Subcutaneous adipose tissue (tissue), 4 donors: ENCODE measurements around the gene HDAC11. TPM values are rescaled to one million over a fixed set of nuclear protein-coding genes. Genes with fewer than 3 reads are reported as not detected.

Experiments
- small RNA-seq: library from RNA; depleted of rRNA; stranded (forward); fragments of <200 nt; gene quantifications from one replicate; pipeline ENCODE3, GENCODE V24; 2016
- total RNA-seq, 4 donors: library from RNA; depleted of rRNA; stranded (reverse); fragments of >200 nt; gene quantifications; one replicate each; pipeline ENCODE4 v1.1.0, GENCODE V29; 2016
- TF ChIP-seq, protein P1 (sequence below): fragments of 450-650 bp; IDR thresholded peaks from one replicate; pipeline ENCODE4 v1.5.1; 2016; ENCODE audit warnings: low read depth, mild to moderate bottlenecking, control low read depth, antibody characterized with exemption, moderate library complexity

Gene HDAC11
- total RNA-seq, 4 donors from 2014 or later = 4.9 to 20.9 (median 10.4) TPM

DNA sequence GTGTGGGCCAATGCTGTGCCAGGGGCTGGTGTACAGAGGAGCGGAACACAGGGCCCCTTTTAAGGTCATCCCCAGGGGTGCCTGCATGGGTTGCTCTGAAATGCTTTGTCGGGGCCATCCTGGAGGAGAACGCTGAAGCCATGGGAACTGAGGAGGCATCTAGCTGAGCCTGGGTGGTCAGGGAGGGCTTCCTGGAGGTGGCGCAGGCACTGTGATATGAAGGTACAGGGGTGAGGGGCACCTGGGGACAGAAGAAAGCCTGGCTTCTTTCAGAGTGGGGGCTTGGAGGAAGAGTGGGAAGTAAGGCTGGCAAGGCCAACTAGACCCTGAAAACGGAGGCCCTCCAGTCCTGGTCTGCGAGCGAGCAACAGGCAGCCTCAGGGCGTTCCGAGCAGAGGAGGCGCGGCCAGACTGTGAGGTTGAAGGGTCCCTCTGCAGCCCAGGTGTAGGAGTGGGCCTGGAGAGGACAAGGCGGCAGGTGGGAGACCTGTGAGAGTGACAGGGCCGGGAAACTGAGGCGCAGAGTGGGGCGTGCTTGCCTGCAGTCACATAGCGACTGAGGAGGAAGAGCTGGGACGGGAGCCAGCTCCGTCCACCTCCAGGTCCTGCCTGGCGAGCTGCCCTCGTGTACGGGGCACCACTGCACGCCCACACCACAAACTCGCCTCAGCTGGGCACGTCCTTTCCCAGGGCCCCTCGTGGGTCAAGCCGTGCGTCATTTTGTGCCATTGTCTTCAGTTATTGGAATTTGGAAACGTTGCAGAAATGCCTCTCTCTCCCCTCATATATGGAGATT is 72.9 kb downstream of the HDAC11 start:
- TF ChIP-seq, protein P1, sequence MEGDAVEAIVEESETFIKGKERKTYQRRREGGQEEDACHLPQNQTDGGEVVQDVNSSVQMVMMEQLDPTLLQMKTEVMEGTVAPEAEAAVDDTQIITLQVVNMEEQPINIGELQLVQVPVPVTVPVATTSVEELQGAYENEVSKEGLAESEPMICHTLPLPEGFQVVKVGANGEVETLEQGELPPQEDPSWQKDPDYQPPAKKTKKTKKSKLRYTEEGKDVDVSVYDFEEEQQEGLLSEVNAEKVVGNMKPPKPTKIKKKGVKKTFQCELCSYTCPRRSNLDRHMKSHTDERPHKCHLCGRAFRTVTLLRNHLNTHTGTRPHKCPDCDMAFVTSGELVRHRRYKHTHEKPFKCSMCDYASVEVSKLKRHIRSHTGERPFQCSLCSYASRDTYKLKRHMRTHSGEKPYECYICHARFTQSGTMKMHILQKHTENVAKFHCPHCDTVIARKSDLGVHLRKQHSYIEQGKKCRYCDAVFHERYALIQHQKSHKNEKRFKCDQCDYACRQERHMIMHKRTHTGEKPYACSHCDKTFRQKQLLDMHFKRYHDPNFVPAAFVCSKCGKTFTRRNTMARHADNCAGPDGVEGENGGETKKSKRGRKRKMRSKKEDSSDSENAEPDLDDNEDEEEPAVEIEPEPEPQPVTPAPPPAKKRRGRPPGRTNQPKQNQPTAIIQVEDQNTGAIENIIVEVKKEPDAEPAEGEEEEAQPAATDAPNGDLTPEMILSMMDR = no peak

DNA sequence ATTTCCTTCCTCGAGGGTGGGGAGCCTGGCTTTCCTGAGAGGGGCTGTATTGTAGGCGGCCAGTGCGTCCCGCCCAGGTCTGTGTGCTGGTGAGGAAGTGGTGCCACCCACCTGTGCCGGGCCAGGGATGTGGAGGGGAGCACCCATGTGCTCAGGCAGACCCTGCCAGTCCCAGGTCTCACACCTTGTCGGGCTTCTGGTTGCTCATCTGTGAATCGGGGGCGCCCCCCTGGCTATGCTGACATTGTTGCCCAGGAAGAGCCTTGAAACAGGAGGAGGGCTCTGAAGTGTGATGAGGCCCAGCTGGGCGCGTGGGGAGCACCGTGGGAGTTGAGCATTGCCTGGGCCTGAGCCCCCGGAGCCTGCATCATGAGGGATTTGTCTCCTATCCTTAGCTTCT is 73.6 kb downstream of the HDAC11 start:
- TF ChIP-seq, protein P1 = no peak

DNA sequence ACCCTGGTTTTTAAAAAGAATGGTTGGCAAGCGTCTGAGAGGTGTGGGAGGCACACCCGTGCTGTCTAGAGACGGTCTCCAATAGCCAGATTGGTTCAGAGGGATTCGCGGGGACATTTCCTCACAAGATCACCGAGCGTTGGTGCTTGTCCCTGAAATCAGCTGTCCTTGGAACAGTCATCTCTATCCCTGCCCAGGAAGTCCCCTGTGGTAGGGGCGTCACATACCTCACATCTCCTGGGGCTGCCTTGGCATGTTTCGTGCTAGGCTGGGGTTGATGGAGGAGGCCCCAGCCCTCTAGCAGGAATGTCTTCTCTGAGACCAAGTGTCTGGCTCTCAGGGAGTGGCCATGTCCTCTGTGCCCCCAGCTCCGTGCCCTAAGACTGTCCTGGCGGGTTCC is 75.6 kb downstream of the HDAC11 start:
- TF ChIP-seq, protein P1 = no peak

Small RNA genes lying within 50 kb of the gene (small RNA-seq; reads per million reads assigned to genes)
- not detected for gene AC027124.2

Other genes with a start within 250 kb of the HDAC11 start
- gene NUP210, start 60.0 kb upstream of the HDAC11 start, total RNA-seq = 1 to 10 TPM; 1.1 to 9.9 (median 2.0) TPM
- gene FBLN2, start 68.8 kb downstream of the HDAC11 start, total RNA-seq = 100 to 1,000 TPM; 215 to 456 (median 410) TPM